HG02884 (cell line): ENCODE measurements around the gene CHST10.
"Not testable (repeated sequence)": the region's sequence is repeated elsewhere in the genome, so short reads cannot be mapped to it uniquely, and the experiment has no call there.

Experiments
- ATAC-seq: cut with Tn5 transposase; IDR thresholded peaks from one replicate; pipeline ENCODE4 v1.9.1; 2021; ENCODE audit warnings: mild to moderate bottlenecking, moderate library complexity; ENCODE audit not compliant: unreplicated experiment

CHST10 gene

DNA sequence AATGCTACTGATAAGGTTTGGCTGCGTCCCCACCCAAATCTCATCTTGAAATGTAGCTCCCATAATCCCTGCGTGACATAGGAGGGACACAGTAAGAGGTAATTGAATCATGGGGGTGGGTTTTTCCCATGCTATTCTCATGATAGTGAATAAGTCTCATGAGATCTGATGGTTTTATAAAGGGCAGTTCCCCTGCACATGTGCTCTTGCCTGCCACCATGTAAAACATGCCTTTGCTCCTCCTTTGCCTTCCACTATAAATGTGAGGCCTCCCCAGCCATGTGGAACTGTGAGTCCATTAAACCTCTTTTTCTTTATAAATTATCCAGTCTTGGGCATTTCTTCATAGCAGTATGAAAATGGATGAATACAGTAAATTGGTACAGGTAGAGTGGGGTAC lies 75.0 kb downstream of the CHST10 start:
- ATAC-seq, result not testable (repeated sequence)
